Smooth muscle cell of the brain vasculature (primary cell): ENCODE results near the gene CD300H.

ENCODE experiments used
- DNase-seq: peaks from one replicate; pipeline ENCODE4 v3.0.0-alpha.2; 2012; ENCODE audit warnings: low read depth, low spot score

The CD300H gene

DNA sequence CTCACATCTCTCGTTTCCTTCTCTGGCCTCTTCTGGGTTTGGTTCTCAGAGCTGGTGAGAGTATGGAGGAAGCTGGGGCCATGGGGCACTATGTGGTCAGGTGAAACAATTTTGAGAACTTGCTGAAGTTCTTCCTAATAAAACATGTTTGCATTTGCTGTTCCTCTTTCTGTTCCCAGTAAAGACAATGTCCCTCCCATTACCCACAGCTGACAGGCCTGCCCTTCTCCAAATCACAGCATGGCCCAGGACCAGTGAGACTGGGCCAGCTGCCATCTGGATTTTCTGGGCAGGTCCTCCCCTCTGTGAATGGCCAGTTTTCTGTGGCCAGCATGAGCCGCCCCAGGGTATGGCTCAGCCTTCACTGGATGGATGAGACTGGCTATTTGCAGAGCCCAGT lies at the start of gene CD300H:
CD300H (minus strand) TSS at position 113 of the 400 bp plus-strand sequence.
- no peak for DNase-seq

DNA sequence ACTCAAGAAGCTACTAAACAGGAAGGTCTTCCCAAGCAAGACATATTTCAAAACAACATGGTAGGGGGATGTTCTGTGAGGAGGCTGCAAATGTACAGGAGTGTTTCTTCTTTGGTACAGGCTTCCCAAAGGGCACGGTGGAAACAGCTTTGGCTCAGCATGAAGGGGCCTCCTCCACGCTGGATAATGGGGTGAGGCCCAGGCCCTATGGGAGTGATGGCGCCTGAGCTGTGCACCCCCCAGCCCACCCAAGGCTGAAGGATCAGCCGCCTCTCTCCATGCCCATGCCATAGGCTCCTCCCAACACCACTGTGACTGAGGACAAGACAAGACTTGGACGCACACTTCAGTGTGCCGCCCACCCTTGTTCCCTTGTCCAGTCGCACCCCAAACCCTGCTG lies 49.4 kb upstream of the CD300H start:
- no peak for DNase-seq

DNA sequence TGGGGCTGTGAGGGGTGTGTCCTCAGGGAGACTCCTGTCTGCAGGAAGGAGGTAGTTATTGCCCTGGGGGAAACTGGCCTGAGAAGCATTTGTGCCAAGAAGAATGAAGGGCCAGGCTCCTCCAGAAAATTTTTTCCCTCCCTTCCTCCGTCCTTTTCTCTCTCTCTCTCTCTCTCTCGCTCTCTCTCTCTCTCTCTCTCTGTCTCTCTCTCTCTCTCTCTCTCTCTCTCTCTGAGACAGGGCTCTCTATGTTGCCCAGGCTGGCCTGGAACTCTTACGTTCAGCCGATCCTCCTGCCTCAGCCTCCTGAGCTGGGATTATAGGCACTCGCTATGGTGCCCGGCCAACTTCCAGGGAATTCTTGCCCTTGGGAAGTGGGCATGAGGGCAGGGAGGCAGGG lies 44.7 kb upstream of the CD300H start:
- no peak for DNase-seq

- DNase-seq: no peak
These were observed 42.8 kb upstream of the CD300H start for GRCh38 chr17:74610108-74610507.

- no peak for DNase-seq
These were observed 41.2 kb upstream of the CD300H start for GRCh38 chr17:74608511-74608910.

- no peak for DNase-seq
These were observed 39.9 kb upstream of the CD300H start for GRCh38 chr17:74607221-74607620.

DNA sequence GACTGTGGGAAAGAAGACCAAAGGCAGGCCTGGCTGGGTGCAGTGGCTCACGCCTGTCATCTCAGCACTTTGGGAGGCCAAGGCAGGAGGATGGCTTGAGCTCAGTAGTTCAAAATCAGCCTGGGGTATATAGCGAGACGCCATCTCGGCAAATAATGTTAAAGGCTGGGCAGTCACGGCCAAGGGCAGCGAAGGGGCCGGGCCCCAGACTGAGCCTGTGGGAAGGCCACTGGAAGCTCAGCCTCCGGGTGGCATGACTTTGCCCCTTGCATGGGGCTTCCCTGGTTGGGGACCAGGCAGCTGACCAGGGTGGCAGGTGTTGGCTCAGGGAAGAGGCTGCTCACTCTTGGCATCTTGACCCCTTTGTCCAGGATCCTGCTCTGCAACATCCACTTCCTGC lies 38.7 kb upstream of the CD300H start:
- no peak for DNase-seq

GRCh38 chr17:74605361-74605760 lies 38.1 kb upstream of the CD300H start:
- DNase-seq: no peak

DNA sequence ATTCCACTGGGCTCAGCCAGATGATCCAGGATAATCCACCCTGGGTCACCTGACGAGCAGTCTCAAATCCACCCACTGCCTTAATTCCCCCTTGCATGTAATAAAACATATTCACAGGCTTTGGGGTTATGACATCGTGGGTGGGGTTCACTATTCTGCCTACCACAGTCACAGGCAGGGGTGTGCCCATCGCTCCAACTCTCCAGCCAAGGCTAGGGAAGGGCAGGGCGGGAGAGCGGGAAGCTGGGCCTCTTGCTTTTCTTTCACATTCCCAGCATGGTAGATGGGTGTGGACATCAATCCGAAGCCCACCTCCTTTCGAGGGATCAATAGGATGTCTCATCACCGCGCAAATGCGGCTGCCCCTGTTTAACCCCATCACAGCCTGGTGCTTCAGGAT lies 37.5 kb upstream of the CD300H start:
- no peak for DNase-seq

DNA sequence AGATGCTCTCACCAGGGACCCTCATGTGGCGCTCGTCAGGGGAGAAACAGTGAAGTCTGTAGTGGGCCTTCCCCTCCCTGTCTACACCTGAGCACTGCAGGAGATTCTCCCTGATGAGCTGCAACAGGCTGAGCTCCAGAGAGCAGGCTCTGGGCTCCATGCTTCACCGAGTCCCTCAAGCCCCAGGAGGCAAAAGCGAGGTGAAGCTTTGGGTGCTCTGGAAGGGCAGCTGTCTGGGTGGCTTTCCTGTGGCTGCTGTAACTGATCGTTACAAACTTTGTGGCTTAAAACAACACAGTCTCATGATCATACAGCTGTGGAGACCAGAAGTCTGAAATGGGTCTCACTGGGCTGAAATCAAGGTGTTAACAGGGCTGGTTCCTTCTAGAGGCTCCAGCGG lies 36.9 kb upstream of the CD300H start:
- no peak for DNase-seq

DNA sequence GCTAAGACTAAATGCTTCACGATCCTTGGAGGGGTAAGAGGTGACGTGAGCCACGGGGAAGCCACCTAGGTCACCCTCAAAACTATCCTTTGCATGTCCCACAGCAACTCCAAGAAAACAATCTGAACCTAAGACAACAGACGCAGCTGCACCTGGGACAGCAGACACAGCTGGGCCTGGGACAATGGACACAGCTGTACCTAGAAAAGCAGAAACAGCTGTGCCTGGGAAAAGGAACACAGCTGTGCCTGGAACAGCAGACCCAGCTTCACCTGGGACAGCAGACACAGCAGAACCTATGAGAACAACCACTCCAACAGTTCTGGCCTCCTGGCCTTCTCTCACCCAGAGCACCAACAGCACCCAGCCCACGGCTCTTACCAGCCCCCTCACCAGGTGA lies 36.4 kb upstream of the CD300H start:
- DNase-seq: no peak

GRCh38 chr17:74603037-74603635 lies 35.8 kb upstream of the CD300H start:
- DNase-seq: no peak

DNA sequence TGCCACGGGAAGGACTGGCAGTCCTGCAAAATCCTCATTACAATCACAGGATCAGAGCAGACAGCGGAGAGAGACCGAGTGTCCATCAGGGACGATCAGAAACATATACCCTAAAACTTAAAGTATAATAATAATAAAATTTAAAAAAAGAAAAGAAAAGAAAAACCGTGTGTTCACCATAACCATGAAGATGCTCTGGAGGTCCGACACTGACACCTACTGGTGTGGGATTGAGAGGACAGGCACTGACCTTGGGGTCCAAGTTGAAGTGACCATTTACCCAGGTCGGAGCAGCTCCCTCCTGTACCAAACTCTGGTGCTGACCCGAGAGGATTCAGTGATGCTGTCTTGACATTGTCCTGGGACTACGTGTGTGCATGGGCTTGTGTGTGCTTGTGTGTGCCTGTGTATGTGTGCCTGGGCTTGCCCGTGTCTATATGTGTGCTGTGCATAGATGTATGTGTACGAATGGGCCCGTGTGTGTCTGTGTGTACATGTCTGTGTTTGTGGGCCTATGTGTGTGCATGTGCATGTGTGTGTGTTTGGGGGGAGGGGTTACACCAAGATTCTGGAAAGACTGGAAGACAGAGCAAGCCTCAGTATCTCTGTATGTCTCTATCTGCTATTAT lies 34.7 kb upstream of the CD300H start:
- no peak for DNase-seq

DNA sequence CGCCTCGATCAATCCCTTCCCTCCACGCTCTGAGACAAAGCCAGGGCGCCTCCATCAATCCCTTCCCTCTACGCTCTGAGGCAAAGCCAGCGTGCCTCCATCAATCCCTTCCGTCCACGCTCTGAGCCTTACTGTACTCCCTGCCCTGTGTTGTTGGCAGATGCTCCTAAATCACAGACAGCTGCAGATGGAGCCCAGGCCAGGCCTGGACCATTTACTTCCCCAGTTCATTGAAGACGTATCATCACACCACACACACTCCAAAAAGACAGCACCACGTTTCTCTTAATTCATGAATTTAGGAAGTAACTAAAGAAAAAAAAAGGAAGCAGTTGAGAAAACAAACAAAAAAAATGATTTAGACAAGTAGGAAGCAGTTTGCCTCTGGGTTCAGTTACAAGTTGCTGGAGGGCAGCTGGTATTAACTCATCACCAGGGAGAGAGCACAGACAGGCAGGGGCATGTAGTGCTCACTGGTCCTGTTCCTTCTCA lies 32.2 kb upstream of the CD300H start:
- DNase-seq: no peak

DNA sequence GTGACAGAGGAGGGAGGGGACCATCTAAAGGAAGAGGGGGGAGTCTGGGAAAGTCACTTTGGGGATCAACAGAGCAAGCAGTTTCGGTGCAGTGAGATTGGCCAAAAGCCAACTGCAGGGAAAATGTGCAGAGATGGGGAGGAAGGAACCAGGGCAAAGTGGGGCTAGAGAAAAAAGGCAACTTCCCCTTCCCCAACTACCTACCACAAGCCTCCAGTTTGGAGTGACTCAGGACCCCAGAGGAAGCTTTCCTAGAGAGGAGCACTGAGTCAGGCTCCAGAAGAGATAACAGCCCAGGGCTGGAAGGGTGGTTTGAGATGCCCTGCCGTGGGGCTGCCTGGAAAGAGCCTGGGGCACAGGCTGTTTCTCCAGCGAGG lies 31.7 kb upstream of the CD300H start:
- no peak for DNase-seq

GRCh38 chr17:74598346-74599022 lies 31.2 kb upstream of the CD300H start:
- no peak for DNase-seq

GRCh38 chr17:74597069-74597790 lies 29.9 kb upstream of the CD300H start:
- no peak for DNase-seq

DNA sequence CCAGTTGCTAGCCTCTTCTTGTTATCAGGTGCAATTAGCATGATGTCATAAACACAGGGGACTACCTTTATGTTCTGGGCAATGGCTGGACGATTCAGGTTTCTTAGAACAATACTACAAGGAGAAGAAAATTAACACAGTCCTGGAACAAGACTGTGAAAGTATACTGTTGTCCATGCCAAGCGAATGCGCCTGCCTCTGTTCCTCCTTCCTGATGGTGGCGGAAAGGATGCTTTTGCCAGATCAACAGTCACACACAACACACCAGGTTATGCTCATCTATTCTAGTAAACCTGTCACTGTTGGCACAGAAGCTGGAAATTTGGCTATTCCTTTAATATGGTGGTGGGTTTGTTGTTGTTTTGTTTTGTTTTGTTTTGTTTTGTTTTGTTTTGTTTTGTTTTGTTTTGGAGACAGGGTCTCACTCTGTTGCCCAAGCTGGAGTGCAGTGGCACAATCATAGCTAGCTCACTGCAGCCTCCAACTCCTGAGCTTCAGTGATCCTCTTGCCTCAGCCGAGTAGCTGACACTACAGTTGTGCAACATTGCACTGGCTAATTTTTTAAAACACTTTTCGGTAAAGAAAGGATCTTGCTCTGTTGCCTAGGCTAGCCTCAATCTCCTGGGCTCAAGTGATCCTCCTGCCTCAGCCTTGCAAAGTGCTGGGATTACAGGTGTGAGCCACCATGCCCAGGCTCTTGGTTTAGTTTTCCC lies 27.9 kb upstream of the CD300H start:
- no peak for DNase-seq

DNA sequence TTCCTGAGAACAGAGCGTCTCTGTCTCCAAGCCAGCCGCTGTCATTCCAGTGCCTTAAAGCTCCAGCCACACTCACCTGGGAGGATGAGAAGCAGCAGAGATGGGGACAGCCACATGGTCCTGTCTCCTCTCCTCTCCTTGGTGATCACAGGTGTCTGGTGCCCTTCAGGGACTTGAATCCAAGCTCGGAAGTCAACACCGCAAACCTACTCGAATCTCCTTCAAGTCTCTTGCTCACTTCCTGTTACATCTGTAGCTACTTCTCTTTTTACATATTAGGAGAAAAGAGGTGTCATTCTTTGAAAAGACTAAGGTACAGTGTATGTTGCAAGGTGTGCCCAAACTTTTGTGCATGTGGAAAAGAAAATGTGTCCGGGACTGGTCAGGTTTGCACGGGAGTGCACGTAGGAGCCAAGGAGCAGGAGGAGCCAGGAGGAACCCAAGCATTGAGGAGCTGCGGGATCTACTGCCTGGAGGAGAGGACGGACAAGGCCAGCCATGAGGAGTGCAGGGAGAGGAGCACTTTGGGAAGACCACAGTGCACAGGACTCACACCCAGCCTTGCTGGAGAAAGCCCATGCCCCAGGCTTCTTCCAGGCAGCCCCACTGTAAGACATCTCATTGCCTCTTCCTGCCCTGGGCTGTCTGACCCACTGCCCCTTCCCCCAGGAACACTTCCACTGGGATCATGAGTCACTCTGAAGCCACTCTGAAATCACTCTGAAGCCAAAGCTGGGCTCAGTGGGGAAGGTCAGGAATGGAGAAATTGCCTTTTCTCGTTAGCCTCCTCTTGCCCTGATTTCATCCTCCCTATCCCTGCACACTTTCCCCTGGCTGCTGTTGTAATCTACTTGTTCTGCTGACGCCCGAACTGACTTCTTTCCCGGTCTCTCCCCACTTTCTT lies 25.0 kb upstream of the CD300H start, which contains the start of gene CD300LD:
CD300LD (minus strand) TSS at position 197 of the 904 bp plus-strand sequence; CDS start at position 116, 81 bp downstream.
- DNase-seq: no peak

DNA sequence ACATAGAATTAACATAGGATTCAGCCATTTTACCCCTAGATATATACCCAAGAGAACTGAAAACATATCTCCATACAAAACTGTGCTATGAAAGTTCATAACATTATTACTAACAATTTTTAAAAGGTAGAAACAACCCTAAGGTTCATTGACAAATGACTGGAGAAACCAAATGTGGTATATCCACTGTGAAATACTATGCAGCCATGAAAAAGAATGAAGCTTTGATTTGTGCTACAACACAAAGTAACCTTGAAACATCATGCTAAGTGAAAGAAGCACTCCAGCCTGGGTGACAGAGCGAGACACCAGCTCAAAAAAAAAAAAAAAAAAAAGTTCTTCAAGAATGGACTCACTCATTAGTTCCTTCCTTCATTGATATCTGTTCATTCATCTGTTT lies 24.2 kb upstream of the CD300H start:
- no peak for DNase-seq

DNA sequence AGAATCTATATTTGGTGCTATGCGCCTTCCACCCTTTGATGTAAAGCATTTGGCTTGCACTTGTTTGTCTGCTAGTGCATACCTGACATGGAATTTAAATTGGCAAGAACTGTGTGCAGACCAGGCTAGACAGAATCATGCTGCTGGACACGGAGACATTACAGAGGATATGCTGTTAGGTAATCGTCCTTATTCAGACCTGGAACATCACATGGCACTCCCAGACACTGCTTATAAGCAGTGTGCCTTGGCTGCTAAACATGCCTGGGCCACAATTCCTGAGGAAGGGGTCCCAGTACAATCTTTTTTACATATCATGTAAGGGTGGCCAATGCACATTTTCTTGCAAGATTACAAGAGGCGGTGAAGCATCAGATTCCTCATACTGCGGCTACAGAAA lies 18.4 kb upstream of the CD300H start:
- no peak for DNase-seq
